PC-3 (cell line): ENCODE data around the gene IGFBP4.
"Not testable (repeated sequence)": the region's sequence is repeated elsewhere in the genome, so short reads cannot be mapped to it uniquely, and the experiment has no call there.

ENCODE experiments used
- CTCF ChIP-seq: fragments of 300-600 bp; sonication (generic); conservative IDR thresholded peaks from 2 replicates; pipeline ENCODE4 v1.5.1; 2017; ENCODE audit warnings: antibody characterized with exemption, low read depth, mild to moderate bottlenecking, low read length
- EZH2 ChIP-seq: fragments of 300-600 bp; sonication (generic); IDR thresholded peaks from one replicate; pipeline ENCODE4 v1.6.1; 2017; ENCODE audit warnings: antibody characterized with exemption, mild to moderate bottlenecking, low read length; ENCODE audit not compliant: unreplicated experiment
- EZH2phosphoT487 ChIP-seq: fragments of 300-600 bp; sonication (generic); IDR thresholded peaks from 2 replicates; pipeline ENCODE4 v1.6.1; 2018; ENCODE audit warnings: mild to moderate bottlenecking, antibody characterized with exemption, low read length, borderline replicate concordance

- TF ChIP-seq CTCF, EZH2, EZH2phosphoT487: not testable (repeated sequence)
Measured at GRCh38 chr17:40414312-40414711, 28.9 kb upstream of the IGFBP4 start.
